ENCODE measurements around the gene KRTAP11-1. TPM values are rescaled to one million over a fixed set of nuclear protein-coding genes. Genes with fewer than 3 reads are reported as not detected.

The KRTAP11-1 gene
- total RNA-seq, 4 donors from 2014 or later: not detected

GRCh38 chr21:30847627-30848500, 33.5 kb downstream of the KRTAP11-1 start:
- Histone ChIP-seq H3K27me3 (no peaks in the 10 kb centered on the region), H3K4me1 (no peaks in the 10 kb centered on the region), H3K9me3 (no peaks in the 10 kb centered on the region), H3K36me3 (no peaks in the 10 kb centered on the region), H3K4me3 (no peak overlapping the region), H3K27ac (no peak overlapping the region)
- 76 to 85% methylated on average over 9 of the region's 9 CpGs for WGBS, 2 donors (ENCODE audit: low coverage in 1 of 2)
- no peak for DNase-seq
- TF ChIP-seq CTCF (IDR thresholded peaks at IDR 0.05) (no peak), POLR2AphosphoS5 (IDR thresholded peaks at IDR 0.05) (no peak), POLR2A (IDR thresholded peaks at IDR 0.05) (no peak), EP300 (IDR thresholded peaks at IDR 0.05; ENCODE audit: low read depth) (no peak)
- intact Hi-C loops (cut with DNase I; ENCODE audit: low total_unique reads) (no loop called here), in situ Hi-C loops (cut with MboI; ENCODE audit: low pct_ligation_motif_present in 1 of 4, low pct_unique_long_range_greater_than_20kb in 1 of 4, low sequenced_read_pairs in 3 of 4) (no loop called here)

- Histone ChIP-seq H3K36me3 (no peaks in the 10 kb centered on the region), H3K4me1 (no peaks in the 10 kb centered on the region), H3K27ac (no peak overlapping the region), H3K4me3 (no peak overlapping the region), H3K9me3 (no peaks in the 10 kb centered on the region), H3K27me3 (no peaks in the 10 kb centered on the region)
- in situ Hi-C loops (cut with MboI; ENCODE audit: low pct_ligation_motif_present in 1 of 4, low pct_unique_long_range_greater_than_20kb in 1 of 4, low sequenced_read_pairs in 3 of 4): no loop called here
- no peak for TF ChIP-seq CTCF (IDR thresholded peaks at IDR 0.05)
- intact Hi-C loops (cut with DNase I; ENCODE audit: low total_unique reads): no loop called here
- DNase-seq: no peak
Measured at GRCh38 chr21:30842990-30843389, 38.4 kb downstream of the KRTAP11-1 start.

DNA sequence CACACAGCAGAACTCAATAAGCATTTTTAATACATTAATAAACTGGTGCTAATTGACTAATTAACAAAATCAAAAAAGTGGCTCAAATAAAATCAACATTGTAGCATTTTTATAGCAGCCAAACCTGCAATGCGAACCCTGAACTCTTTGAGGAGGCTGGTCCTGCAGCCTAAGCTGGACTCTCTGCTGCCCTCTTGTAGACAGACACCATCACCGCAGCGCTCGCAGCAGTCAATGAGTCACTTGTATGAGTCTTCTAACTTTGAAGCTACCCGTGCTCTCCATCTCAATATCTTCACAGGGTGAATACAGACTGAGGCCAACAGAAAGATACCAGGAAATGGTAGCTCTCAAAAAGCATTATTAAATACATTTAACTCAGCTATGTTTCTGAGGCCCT, 42.1 kb downstream of the KRTAP11-1 start:
- no peaks in the 10 kb centered on the region for H3K9me3 ChIP-seq
- no peak overlapping the region for H3K4me3 ChIP-seq
- DNase-seq: peak; percentile 7
- H3K4me1 ChIP-seq: no peaks in the 10 kb centered on the region
- TF ChIP-seq CTCF (IDR thresholded peaks at IDR 0.05) (peak in 1 of 5 experiments; percentile 8), POLR2A (IDR thresholded peaks at IDR 0.05) (no peak)
- in situ Hi-C loops (cut with MboI; ENCODE audit: low pct_ligation_motif_present in 1 of 4, low pct_unique_long_range_greater_than_20kb in 1 of 4, low sequenced_read_pairs in 3 of 4) (no loop called here), intact Hi-C loops (cut with DNase I; ENCODE audit: low total_unique reads) (no loop called here)
- no peaks in the 10 kb centered on the region for H3K27me3 ChIP-seq
- H3K36me3 ChIP-seq: no peaks in the 10 kb centered on the region
- WGBS, 2 donors (ENCODE audit: low coverage in 1 of 2): 24 to 42% methylated on average over 5 of the region's 5 CpGs
- no peak overlapping the region for H3K27ac ChIP-seq

DNA sequence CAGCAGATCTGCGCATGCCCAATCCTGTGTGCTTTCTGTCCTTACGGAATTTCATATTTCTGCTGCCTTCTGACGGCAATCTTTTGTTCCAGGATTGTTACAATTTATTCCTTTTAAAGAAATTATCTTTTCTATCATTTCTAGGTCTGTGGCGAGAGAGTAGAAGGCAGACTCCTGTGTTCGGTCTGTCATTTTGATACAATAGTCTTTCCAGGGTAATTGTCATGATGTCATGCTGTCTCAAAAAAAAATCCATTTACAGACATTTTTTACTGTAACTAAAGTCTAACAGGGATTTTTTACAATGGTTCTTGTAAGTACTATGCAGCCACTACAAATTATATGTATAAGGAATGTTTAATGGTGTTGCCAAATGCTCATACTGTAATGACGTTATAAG, 42.8 kb downstream of the KRTAP11-1 start:
- intact Hi-C loops (cut with DNase I; ENCODE audit: low total_unique reads): no loop called here
- Histone ChIP-seq H3K27ac (no peak overlapping the region), H3K27me3 (no peaks in the 10 kb centered on the region), H3K4me1 (no peaks in the 10 kb centered on the region), H3K4me3 (no peak overlapping the region), H3K9me3 (no peaks in the 10 kb centered on the region), H3K36me3 (no peaks in the 10 kb centered on the region)
- in situ Hi-C loops (cut with MboI; ENCODE audit: low pct_ligation_motif_present in 1 of 4, low pct_unique_long_range_greater_than_20kb in 1 of 4, low sequenced_read_pairs in 3 of 4): no loop called here
- 93% methylated on average over 5 to 6 of the region's 6 CpGs for WGBS, 2 donors (ENCODE audit: low coverage in 1 of 2)
- DNase-seq: no peak
- TF ChIP-seq EP300 (IDR thresholded peaks at IDR 0.05; ENCODE audit: low read depth): no peak
- no peak for TF ChIP-seq CTCF (IDR thresholded peaks at IDR 0.05)
- no peak for TF ChIP-seq POLR2AphosphoS5 (IDR thresholded peaks at IDR 0.05)
- TF ChIP-seq POLR2A (IDR thresholded peaks at IDR 0.05): no peak
